HepG2 (cell line): ENCODE data around the gene CSTPP1.

ENCODE experiments used
- HOXA9 ChIP-seq: sonication (generic); formaldehyde crosslinking; IDR thresholded peaks from 2 replicates; pipeline ENCODE4 v1.8.1; 2022; ENCODE audit warnings: missing genetic modification reagents, mild to moderate bottlenecking, moderate library complexity, borderline replicate concordance
- ZNF296 ChIP-seq: sonication (generic); formaldehyde crosslinking; conservative IDR thresholded peaks from 2 replicates; pipeline ENCODE4 v1.5.0; 2020; ENCODE audit warnings: mild to moderate bottlenecking, missing genetic modification reagents
- ZSCAN25 ChIP-seq: sonication (generic); formaldehyde crosslinking; IDR thresholded peaks from 2 replicates; pipeline ENCODE4 v1.8.0; 2022; ENCODE audit warnings: mild to moderate bottlenecking, missing genetic modification reagents
- TF ChIP-seq, protein P1 (sequence below): sonication (generic); formaldehyde crosslinking; IDR thresholded peaks from 2 replicates; pipeline ENCODE4 v1.5.0; 2020; ENCODE audit warnings: missing genetic modification reagents

- TF ChIP-seq, protein P1, sequence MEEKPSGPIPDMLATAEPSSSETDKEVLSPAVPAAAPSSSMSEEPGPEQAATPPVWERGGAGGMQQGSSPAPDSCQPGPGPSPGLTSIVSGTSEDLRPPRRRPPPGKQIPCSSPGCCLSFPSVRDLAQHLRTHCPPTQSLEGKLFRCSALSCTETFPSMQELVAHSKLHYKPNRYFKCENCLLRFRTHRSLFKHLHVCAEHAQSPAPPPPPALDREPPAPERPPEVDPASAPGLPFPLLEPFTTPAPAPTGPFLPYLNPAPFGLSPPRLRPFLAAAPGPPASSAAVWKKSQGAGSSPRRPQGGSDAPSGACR = no peak
- TF ChIP-seq ZNF296 (CRISPR knock-in tag) (no peak), HOXA9 (CRISPR knock-in tag) (no peak), ZSCAN25 (no peak)
These were observed 12.7 kb downstream of the CSTPP1 start for GRCh38 chr11:46949297-46949696.
